Measurements from ENCODE around the gene SLC12A7.

The SLC12A7 gene

GRCh38 chr5:1034421-1034905, 77.4 kb downstream of the SLC12A7 start:
- DNase-seq (ENCODE audit: low spot score in 2 of 2) (no peak), ATAC-seq (replicated peaks; ENCODE audit: extremely low read depth, poor library complexity, severe bottlenecking) (no peak)
- no peaks in the 10 kb centered on the region for H3K36me3 Mint-ChIP-seq (ENCODE audit: insufficient read depth)
- no peaks in the 10 kb centered on the region for H3K9me3 Mint-ChIP-seq
- no peaks in the 10 kb centered on the region for H3K4me1 Mint-ChIP-seq
- H3K27me3 Mint-ChIP-seq, result peaks cover 19% of the 10 kb centered on the region
- no peak overlapping the region for H3K4me3 Mint-ChIP-seq
- H3K27ac Mint-ChIP-seq (ENCODE audit: low read depth), result no peak overlapping the region

- Mint-ChIP-seq H3K27ac (ENCODE audit: low read depth) (no peak overlapping the region), H3K4me1 (no peaks in the 10 kb centered on the region), H3K27me3 (peaks cover 25% of the 10 kb centered on the region), H3K9me3 (no peaks in the 10 kb centered on the region), H3K36me3 (ENCODE audit: insufficient read depth) (peaks cover under 1% of the 10 kb centered on the region), H3K4me3 (no peak overlapping the region)
- no peak for DNase-seq (ENCODE audit: low spot score in 2 of 2)
- ATAC-seq (replicated peaks; ENCODE audit: extremely low read depth, poor library complexity, severe bottlenecking), result no peak
These were observed 78.0 kb downstream of the SLC12A7 start for GRCh38 chr5:1033606-1034420.

GRCh38 chr5:1033178-1033577, 78.7 kb downstream of the SLC12A7 start:
- peaks cover 27% of the 10 kb centered on the region for H3K27me3 Mint-ChIP-seq
- H3K9me3 Mint-ChIP-seq, result no peaks in the 10 kb centered on the region
- peaks cover 2% of the 10 kb centered on the region for H3K36me3 Mint-ChIP-seq (ENCODE audit: insufficient read depth)
- H3K4me3 Mint-ChIP-seq, result no peak overlapping the region
- ATAC-seq (replicated peaks; ENCODE audit: extremely low read depth, poor library complexity, severe bottlenecking), result no peak
- no peak for DNase-seq (ENCODE audit: low spot score in 2 of 2)
- no peak overlapping the region for H3K27ac Mint-ChIP-seq (ENCODE audit: low read depth)
- H3K4me1 Mint-ChIP-seq, result no peaks in the 10 kb centered on the region

GRCh38 chr5:1032551-1033027, 79.3 kb downstream of the SLC12A7 start:
- Mint-ChIP-seq H3K36me3 (ENCODE audit: insufficient read depth) (peaks cover 2% of the 10 kb centered on the region), H3K4me3 (no peak overlapping the region), H3K27me3 (peaks cover 27% of the 10 kb centered on the region), H3K27ac (ENCODE audit: low read depth) (no peak overlapping the region), H3K9me3 (no peaks in the 10 kb centered on the region), H3K4me1 (no peaks in the 10 kb centered on the region)
- no peak for ATAC-seq (replicated peaks; ENCODE audit: extremely low read depth, poor library complexity, severe bottlenecking)
- no peak for DNase-seq (ENCODE audit: low spot score in 2 of 2)

- H3K4me3 Mint-ChIP-seq, result no peak overlapping the region
- H3K4me1 Mint-ChIP-seq, result no peaks in the 10 kb centered on the region
- no peak for ATAC-seq (replicated peaks; ENCODE audit: extremely low read depth, poor library complexity, severe bottlenecking)
- no peaks in the 10 kb centered on the region for H3K9me3 Mint-ChIP-seq
- peaks cover 27% of the 10 kb centered on the region for H3K27me3 Mint-ChIP-seq
- no peak overlapping the region for H3K27ac Mint-ChIP-seq (ENCODE audit: low read depth)
- H3K36me3 Mint-ChIP-seq (ENCODE audit: insufficient read depth), result peaks cover 2% of the 10 kb centered on the region
- no peak for DNase-seq (ENCODE audit: low spot score in 2 of 2)
These were observed 79.9 kb downstream of the SLC12A7 start for GRCh38 chr5:1032011-1032410.

GRCh38 chr5:1031306-1031959, 80.4 kb downstream of the SLC12A7 start:
- no peak for DNase-seq (ENCODE audit: low spot score in 2 of 2)
- H3K4me3 Mint-ChIP-seq, result no peak overlapping the region
- ATAC-seq (replicated peaks; ENCODE audit: extremely low read depth, poor library complexity, severe bottlenecking), result no peak
- peaks cover 27% of the 10 kb centered on the region for H3K27me3 Mint-ChIP-seq
- H3K27ac Mint-ChIP-seq (ENCODE audit: low read depth), result no peak overlapping the region
- H3K36me3 Mint-ChIP-seq (ENCODE audit: insufficient read depth), result peaks cover 2% of the 10 kb centered on the region
- H3K9me3 Mint-ChIP-seq, result no peaks in the 10 kb centered on the region
- no peaks in the 10 kb centered on the region for H3K4me1 Mint-ChIP-seq

GRCh38 chr5:1030801-1031271, 81.0 kb downstream of the SLC12A7 start:
- Mint-ChIP-seq H3K27ac (ENCODE audit: low read depth) (no peak overlapping the region), H3K9me3 (no peaks in the 10 kb centered on the region), H3K4me3 (no peak overlapping the region)

GRCh38 chr5:1029945-1030625, 81.8 kb downstream of the SLC12A7 start:
- ATAC-seq (replicated peaks; ENCODE audit: extremely low read depth, poor library complexity, severe bottlenecking), result no peak
- peaks cover 2% of the 10 kb centered on the region for H3K36me3 Mint-ChIP-seq (ENCODE audit: insufficient read depth)
- H3K4me3 Mint-ChIP-seq, result no peak overlapping the region
- H3K27me3 Mint-ChIP-seq, result peaks cover 27% of the 10 kb centered on the region
- no peak for DNase-seq (ENCODE audit: low spot score in 2 of 2)
- no peak overlapping the region for H3K27ac Mint-ChIP-seq (ENCODE audit: low read depth)
- H3K4me1 Mint-ChIP-seq, result no peaks in the 10 kb centered on the region
- H3K9me3 Mint-ChIP-seq, result no peaks in the 10 kb centered on the region

More at GRCh38 chr5:1030801-1031271, 81.0 kb downstream of the SLC12A7 start:
- ATAC-seq (replicated peaks; ENCODE audit: extremely low read depth, poor library complexity, severe bottlenecking) (no peak), DNase-seq (ENCODE audit: low spot score in 2 of 2) (no peak)
- H3K4me1 Mint-ChIP-seq, result no peaks in the 10 kb centered on the region
- H3K36me3 Mint-ChIP-seq (ENCODE audit: insufficient read depth), result peaks cover 2% of the 10 kb centered on the region
- peaks cover 27% of the 10 kb centered on the region for H3K27me3 Mint-ChIP-seq

- H3K9me3 Mint-ChIP-seq, result no peaks in the 10 kb centered on the region
- peaks cover 27% of the 10 kb centered on the region for H3K27me3 Mint-ChIP-seq
- no peak overlapping the region for H3K27ac Mint-ChIP-seq (ENCODE audit: low read depth)
- peaks cover 2% of the 10 kb centered on the region for H3K36me3 Mint-ChIP-seq (ENCODE audit: insufficient read depth)
- DNase-seq (ENCODE audit: low spot score in 2 of 2) (no peak), ATAC-seq (replicated peaks; ENCODE audit: extremely low read depth, poor library complexity, severe bottlenecking) (no peak)
- no peak overlapping the region for H3K4me3 Mint-ChIP-seq
- no peaks in the 10 kb centered on the region for H3K4me1 Mint-ChIP-seq
These were observed 82.5 kb downstream of the SLC12A7 start for GRCh38 chr5:1029282-1029944.

GRCh38 chr5:1028481-1029281, 83.2 kb downstream of the SLC12A7 start:
- ATAC-seq (replicated peaks; ENCODE audit: extremely low read depth, poor library complexity, severe bottlenecking) (no peak), DNase-seq (ENCODE audit: low spot score in 2 of 2) (no peak)
- Mint-ChIP-seq H3K4me3 (no peak overlapping the region), H3K9me3 (no peaks in the 10 kb centered on the region), H3K27me3 (peaks cover 22% of the 10 kb centered on the region), H3K27ac (ENCODE audit: low read depth) (no peak overlapping the region), H3K4me1 (no peaks in the 10 kb centered on the region), H3K36me3 (ENCODE audit: insufficient read depth) (peaks cover 2% of the 10 kb centered on the region)

- no peaks in the 10 kb centered on the region for H3K4me1 Mint-ChIP-seq
- peaks cover 2% of the 10 kb centered on the region for H3K36me3 Mint-ChIP-seq (ENCODE audit: insufficient read depth)
- H3K9me3 Mint-ChIP-seq, result no peaks in the 10 kb centered on the region
- no peak for DNase-seq (ENCODE audit: low spot score in 2 of 2)
- H3K27me3 Mint-ChIP-seq, result peaks cover 20% of the 10 kb centered on the region
- ATAC-seq (replicated peaks; ENCODE audit: extremely low read depth, poor library complexity, severe bottlenecking), result no peak
- H3K27ac Mint-ChIP-seq (ENCODE audit: low read depth), result no peak overlapping the region
- no peak overlapping the region for H3K4me3 Mint-ChIP-seq
These were observed 84.0 kb downstream of the SLC12A7 start for GRCh38 chr5:1027631-1028441.
